ENCODE measurements around the gene NKAIN2.
"Not testable (repeated sequence)": the region's sequence is repeated elsewhere in the genome, so short reads cannot be mapped to it uniquely, and the experiment has no call there.

NKAIN2 gene

DNA sequence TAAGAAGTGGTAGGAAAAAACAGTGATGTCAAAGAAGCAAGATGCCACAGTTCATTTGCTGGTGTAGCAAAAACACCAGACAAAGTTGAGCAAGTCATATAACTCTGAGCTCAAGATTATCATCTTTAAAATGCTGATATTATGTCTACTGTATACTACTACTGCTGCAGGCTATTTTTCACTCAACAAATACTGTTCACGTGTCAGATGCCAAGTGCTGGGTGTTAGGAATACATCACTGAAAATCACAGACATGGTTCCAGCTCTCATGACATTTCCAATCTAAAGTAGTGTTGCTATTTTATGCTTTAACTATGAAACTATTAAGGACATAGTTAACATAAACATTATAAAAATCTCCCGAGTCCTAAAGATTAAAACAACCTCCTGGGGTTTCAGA is 163.0 kb downstream of the NKAIN2 start:
- no peak for DNase-seq (ENCODE audit: low read depth)

DNA sequence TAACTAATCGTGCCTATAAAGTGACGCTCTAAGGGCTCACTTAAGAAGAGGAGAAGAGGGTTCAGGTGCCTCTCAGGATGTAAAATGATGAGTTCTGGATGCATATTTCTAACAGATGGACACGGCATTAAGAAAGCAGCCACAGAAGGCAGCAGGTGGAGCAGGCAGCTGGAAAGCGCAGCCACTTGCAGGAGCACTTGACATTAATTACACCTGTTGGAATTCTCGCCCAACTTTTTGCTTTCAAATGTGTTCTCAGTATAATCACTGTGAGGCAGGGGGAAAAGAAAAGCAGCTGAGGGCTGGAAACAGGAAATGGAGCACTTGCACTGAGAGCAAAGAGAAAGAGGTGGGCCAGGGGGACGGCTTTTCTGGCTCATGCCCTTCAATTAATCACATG is 164.2 kb downstream of the NKAIN2 start:
- DNase-seq (ENCODE audit: low read depth), result no peak

DNA sequence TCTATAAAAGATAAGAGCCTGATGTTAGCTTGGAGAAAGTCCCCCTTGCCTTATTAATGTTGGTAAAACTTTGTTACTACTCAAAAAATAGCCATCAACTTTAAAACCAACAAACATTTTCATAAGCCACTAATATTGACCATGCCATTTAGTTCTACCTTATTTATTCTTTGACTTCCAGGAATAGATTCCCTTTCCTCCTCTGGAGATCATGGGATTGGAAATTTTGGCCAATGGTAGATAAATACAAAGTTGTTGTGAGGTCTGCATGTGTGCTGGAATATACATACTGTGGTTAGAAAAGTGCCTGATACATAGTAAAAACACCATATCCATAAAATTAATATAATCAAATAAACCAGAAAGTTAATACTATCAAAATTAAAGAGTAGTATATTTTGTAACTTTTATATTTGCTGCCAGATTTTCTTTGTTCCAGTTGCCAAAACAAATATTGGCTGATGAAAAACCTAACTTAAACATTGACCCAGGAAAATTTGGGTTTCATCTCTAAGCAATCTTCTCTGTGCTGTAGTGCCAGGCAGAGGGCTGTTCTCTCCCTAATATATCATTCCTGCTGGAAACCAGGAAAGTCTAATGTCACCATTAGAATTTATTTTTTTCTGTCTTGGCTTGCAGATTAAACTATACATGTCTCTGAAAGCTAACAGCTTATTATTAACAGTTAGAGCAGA is 169.1 kb downstream of the NKAIN2 start:
- no peak for DNase-seq (ENCODE audit: low read depth)

DNA sequence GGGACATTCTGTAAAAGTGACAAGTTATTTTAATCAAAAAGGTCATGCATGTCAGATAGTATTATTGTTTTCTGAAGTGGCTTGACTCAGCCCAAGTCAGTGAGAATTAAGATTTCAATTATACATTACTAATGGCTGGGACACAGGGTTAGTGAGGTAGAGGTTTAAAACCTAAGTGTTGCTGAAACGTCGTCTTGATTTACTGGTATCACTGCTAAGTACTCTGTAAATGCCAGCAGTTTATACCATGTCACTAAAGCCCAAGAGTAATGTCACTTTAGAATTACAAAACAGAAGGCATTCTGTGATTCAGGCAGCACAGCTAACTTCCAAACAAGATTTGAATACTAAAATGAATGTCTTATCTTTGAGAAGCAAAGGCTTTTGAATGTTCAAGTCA is 176.6 kb downstream of the NKAIN2 start:
- DNase-seq (ENCODE audit: low read depth), result no peak

DNA sequence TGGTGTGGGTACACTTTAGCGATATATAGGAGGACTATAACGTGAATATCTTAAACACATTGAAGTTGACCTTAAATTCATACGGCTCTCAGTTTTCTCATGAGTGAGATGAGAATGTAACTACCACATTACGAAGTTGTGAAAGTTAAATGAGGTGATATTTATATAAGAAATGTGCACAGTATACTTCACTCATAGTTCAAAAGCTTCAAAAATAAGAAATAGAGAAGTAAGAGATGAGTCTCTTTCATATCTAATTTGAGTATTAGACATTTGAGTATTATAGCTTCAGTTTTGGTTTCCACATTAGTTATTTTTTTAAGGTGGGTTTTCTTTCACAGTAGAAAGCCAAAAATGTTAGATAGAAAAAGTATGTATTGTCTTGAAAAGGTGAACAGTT is 183.3 kb downstream of the NKAIN2 start:
- DNase-seq (ENCODE audit: low read depth), result no peak

DNA sequence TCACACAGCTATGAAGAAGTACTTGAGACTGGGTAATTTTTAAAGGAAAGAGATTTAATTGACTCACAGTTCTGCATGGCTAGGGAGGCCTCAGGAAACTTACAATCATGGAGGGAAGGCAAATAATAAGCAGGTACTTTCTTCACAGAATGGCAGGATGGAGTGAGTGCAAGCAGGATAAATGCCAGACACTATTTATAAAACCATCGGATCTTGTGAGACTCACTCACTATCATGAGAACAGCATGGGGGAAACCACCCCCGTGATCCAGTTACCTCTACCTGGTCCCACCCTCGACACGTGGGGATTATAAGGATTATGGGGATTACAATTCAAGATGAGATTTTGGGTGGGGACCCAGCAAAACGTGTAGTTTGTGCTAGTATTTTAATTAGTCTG is 186.3 kb downstream of the NKAIN2 start:
- not testable (repeated sequence) for DNase-seq (ENCODE audit: low read depth)

DNA sequence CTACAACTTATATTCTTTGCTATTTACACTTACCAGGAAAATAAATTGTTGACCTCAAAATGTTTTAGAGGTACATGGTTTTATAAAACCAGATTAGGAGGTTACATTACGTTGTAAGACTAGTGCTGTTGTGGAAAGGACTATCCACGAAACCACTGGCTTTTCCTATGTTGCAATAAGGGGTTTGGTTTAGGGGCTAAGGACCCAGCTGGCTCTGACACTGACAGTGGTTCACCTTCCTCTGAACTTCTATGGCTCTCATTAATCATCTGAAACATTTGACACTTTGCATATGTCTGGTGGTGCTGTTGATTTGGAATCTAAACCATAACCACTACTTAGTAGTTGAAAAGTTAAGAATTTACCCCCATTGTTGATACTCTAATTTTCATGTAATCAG is 186.7 kb downstream of the NKAIN2 start:
- DNase-seq (ENCODE audit: low read depth), result no peak

DNA sequence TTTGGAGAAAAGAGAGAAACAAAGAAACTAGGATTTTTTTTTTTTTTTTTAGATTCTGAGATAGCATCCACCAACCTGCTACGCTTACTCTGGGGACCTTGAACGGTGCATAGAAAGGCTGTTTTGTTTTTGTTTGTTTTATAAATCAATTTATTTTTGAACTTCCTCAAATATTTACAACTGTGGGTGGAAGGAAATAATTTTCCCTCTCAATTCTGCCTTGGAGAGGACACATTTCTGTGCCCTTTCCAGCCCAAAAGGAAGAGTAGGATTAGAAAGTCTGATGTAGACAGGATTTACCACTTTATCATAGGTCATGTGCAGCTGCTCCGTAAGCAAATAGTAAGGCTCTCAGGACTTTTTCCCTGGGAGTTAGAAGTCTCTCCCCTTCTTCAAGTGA is 190.5 kb downstream of the NKAIN2 start:
- DNase-seq (ENCODE audit: low read depth), result no peak

DNA sequence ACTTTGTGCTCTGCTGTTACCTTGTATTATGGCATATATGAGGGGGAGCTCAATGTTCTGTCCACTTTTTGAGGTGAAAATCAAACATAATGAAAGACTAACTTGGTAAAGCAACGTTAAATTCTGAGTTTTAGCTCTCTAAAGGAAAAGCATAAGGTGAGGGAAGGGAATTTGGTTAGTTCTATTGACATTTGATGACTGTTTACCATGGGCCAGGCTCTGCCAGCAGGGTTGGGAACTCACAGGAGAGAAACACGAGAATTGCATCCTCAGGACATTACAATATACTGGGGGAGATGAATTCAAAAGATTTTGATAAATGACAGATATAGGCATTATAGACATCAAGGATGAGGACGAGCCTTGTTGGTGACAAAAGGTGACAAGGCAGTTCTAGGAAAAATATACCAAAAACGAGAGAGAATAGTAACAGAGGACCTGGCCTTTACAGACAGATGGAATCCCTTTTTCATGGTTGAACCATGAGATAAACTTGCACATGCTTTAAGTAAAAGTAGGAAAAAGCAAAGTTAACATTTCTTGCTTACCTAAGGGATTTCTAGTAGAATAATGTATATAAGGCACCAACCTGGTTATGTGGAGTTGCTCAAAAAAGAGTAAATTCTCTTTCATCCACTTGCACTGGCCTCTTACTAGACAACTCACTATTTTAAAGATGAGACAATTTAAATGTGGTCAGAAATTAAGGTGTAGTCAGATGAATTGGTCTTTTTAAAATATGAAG is 191.4 kb downstream of the NKAIN2 start:
- DNase-seq (ENCODE audit: low read depth), result no peak

DNA sequence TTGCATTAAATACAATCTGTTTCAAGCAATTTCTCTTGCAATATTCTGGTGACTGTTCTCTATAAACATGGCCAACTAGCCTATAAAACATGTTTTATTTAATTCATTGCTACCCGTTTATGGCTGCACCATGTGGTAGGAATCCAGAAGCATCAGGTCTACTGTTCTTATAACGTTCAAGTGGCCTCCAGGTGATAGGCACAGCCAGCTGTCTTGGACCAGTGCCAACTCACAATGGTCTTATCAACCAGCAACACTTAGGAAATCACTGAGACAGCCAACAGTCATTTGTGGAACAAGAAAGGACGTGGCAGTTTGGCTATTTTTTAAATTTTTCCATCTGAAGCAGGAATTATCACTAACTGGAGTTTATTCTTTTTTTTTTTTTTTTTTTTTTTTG is 193.6 kb downstream of the NKAIN2 start:
- no peak for DNase-seq (ENCODE audit: low read depth)

DNA sequence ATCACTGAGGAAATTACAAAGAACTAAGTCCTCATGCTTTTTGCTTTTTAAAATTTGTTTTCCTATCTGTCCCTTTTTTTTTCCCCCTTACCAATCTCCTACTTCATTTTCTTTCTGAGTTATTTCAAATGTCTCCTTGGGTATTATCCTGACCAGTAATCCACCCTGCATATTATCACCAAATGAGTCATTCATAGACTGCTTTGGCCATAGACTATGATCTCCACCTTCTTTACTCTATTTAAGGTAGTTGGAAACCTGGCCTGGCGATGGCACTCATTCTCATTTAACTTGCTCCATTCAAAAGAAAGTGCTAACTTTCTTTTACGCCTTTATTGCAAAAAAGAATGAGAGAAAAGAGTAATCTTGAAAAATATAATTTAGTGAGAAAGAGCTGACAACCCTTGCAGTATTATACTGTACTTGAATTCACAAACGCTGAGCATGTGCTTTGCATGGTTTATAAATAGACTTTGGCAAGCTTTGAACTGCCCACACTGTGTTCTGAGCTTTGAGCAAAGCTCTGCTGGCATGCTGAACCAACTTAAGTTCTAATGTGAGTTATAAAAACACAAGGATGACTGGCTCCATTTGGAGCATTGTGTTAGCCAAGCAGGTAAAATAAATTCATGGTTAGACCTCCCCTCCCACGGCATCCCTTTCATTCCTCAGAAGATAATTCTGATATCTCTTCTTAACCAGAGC is 198.9 kb downstream of the NKAIN2 start:
- DNase-seq (ENCODE audit: low read depth), result no peak

DNA sequence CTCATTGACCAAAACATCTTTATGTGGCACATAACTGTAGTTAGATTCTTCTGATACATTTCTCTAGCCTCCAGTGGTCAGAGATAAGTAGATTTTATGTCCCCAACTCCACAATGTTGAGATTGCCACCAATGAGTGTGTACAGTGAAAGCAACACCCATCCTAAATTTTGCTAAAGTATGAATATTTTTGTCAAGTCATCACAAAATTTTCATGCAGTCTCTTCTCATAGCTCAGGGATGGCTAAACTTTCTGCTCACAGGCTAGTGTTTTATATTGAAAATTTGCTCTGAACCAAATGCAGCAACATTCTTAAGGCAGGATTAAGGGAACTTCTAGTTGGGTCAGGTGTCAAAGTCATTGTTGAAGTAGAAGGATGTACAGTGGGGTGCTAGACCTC is 203.6 kb downstream of the NKAIN2 start:
- no peak for DNase-seq (ENCODE audit: low read depth)

DNA sequence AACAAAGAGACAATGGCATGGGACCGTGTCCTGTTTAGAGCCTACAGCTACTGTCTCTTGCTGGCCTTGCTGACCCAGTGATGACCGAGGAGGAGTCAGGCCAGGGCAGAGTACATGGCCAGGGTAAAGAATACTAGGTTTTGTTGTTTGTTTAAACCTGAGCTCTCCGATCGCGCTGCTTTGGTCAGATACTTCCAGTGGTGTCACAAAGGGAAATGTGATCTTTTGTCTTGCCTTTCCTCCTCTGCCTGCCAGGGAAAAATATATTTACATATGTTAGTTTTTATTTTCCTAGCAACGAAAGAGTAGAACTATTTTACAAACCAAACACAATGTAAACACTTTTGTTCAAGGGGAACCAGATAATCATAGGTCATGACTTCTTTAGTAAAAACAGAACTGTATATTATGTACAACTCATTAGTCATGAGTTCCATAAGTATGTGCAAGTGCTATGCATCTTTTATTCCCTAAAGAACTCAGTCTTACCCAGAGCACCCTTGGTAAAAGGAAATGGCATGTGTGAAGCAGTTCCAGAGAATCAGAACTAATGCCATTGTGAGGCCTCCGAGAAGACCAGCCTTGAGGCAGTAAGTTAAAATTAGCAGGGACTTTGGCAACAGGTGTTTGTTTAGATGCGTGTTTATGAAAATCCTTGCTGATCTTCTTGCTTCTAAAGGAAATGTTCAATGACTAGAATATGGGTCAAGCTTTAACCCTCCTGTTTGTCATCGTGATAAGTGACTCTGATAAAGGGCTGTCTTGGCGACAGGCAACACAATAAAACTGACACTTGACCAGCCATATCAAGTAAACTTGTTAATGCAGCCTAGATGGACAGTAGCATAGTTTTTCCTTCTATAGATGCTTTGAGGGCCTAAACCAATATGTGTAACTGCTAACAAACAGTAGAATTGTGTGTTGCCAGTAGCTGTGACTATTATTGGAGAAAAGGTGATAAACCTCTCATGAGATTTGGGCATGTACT is 204.6 kb downstream of the NKAIN2 start:
- DNase-seq (ENCODE audit: low read depth), result no peak

DNA sequence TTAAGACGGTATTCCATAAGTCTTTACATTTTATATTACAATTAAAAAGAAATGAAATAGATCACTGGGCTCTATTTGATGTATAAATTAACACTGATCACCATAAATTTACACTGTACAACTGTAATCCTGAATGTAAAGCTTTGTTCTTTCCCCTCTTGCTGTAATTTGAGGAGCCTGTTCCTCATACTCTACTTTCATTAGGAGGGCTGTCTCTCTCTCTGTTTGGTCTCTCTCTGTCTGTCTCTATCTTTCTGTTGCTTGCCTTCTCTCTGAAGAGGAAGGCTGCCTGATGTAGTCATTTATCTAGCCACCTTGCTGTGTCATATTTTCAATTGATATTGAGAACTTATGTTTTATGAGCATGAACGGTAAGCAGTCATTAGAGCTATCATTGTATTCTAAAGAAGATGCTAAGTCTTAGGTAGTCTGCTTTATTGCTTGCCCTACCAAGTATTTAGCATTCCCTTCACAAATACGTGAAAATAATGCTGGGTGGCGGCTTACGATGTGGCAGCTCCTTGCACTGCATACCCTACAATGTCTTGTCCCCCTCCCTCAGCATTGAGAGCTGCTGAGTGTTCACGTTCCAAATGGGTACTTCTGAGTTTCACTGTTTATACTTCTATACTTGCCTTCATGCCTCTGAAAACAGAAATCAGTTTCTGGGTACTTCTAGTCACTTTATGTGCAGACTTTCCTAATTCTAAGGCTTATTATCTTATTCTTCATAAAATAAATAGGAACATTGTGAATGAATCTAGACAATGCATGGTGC is 205.5 kb downstream of the NKAIN2 start:
- DNase-seq (ENCODE audit: low read depth), result no peak

DNA sequence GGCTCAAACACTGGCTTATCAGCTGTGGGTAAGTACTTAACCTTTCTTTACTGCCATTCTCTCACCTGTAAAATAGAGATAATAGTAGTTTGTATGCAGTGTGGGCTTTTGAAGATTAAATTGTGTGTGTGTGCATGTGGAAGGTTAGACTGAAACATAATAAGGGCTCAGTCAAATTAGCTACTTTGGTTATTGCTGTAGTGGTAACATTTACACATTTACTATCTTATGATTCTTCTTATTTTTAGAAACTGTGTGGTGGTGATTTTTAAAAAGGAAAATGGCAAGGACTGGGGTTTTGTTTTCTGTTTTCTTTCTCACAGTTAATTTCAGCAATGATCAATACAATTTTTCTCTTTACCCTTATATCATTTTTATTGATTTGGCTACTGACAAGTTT is 206.9 kb downstream of the NKAIN2 start:
- no peak for DNase-seq (ENCODE audit: low read depth)

DNA sequence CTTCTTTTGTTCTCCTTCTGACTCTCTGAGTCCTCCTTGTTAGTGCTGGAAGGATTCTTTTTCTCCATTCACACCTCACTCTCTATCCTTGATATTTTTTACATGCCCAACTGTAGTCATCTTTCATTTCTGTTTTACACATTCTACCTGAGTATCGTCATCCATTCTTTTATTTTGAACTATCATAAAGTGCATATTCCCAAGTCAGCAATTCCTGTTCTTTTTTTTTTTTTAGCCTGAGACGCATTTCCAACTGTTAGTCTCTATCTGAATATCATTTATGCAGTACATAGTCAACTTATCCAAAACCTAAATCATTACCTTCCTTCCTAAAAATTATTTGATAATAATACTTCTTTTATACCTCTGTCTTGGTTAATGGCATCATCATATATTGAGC is 207.5 kb downstream of the NKAIN2 start:
- no peak for DNase-seq (ENCODE audit: low read depth)

DNA sequence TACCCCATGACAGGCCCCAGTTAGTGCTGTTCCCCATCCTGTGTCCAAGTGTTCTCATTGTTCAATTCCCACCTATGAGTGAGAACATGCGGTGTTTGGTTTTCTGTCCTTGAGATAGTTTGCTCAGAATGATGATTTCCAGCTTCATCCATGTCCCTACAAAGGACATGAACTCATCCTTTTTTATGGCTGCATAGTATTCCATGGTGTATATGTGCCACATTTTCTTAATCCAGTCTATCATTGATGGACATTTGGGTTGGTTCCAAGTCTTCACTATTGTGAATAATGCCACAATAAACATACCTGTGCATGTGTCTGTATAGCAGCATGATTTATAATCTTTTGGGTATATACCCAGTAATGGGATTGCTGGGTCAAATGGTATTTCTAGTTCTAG is 218.4 kb downstream of the NKAIN2 start:
- not testable (repeated sequence) for DNase-seq (ENCODE audit: low read depth)

DNA sequence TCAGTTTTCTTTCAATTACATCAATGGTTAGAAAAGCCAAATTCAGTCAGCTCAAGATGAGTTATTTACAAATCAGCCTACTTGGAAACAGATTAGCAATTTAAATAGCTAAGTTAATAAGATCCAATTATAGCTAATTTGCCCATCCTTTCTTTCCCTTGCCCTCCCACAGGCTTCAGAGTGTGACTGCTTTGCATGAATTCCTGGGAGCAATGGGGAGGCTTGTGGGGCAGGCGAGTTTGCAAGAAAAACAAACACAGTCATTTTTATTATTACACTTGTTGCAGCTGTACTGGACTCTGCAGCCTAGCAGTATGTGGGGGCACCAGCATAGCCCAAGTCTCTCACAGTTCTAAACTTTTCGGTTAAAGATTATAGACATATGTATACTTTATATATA is 219.0 kb downstream of the NKAIN2 start:
- no peak for DNase-seq (ENCODE audit: low read depth)

DNA sequence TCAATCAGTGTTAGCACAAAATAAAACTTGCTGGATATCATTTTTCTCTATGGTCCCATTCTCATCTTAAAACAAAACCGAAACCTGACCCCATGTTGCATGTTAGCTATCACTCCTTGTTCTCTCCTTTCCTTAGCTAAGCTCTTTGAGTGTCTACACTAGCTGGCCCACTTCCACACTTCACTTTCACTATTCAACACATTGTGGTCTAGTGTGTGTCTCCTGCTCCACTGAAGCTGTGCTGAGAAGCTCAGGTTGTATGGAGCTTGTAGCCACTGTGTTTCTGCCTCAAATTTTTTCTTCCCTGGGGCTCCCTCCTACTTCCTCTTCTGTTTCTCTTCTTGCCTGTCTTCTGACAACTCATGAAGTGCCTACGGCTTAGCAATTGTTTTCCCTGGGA is 223.0 kb downstream of the NKAIN2 start:
- no peak for DNase-seq (ENCODE audit: low read depth)

DNA sequence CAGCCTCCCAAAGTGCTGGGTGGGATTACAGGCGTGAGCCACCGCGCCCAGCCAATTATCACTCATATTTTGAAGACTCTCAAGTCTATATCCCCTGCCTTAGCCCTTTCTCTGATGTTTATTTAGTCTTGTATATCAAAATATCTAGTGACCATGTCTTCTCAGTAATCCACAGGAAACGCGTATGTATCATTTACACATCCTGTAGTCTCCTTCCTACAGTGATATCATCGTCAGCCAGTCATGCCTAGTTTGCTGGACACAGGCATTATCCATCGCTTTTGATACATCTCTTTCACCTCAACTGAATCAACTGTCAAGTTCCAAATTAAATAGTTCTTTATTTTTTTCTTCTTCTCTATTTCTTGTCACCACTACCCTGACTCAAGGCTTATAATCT is 223.7 kb downstream of the NKAIN2 start:
- no peak for DNase-seq (ENCODE audit: low read depth)

DNA sequence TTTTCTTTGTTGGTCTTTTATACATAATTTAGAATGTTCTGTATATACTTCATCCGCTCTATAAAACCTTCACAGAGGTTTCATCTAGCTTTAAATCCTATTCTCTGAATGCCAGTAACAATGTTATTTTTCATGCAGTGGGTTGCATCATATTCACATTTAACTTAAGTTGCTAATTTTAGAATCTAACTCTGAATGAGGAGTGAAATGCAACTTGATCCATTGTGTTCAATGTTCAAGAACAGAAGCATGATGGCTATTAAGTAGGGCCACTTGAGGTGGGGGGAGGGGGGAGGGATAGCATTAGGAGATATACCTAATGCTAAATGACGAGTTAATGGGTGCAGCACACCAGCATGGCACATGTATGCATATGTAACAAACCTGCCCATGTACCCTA is 224.5 kb downstream of the NKAIN2 start:
- DNase-seq (ENCODE audit: low read depth), result no peak
